HepG2 (cell line): ENCODE measurements around the gene STC2. TPM values are rescaled to one million over a fixed set of nuclear protein-coding genes. Genes with fewer than 3 reads are reported as not detected.

Source experiments
- GATA4 ChIP-seq: sonication (generic); IDR thresholded peaks from 2 replicates; pipeline ENCODE4 v1.6.1; 2016; ENCODE audit warnings: antibody characterized with exemption, low read depth, borderline replicate concordance
- HNF1A ChIP-seq, 2 experiments: sonication (generic) in 1 of 2; formaldehyde crosslinking in 1 of 2; IDR thresholded peaks; 2 replicates each; pipeline versions ENCODE4 v1.4.0 to v1.6.1; 2016 to 2020; ENCODE audit warnings: borderline replicate concordance in 1 of 2, low read depth in 1 of 2, mild to moderate bottlenecking in 1 of 2, missing genetic modification reagents in 1 of 2
- SNAPC4 ChIP-seq: sonication (generic); formaldehyde crosslinking; IDR thresholded peaks from 2 replicates; pipeline ENCODE4 v1.4.0; 2020; ENCODE audit warnings: mild to moderate bottlenecking, missing genetic modification reagents
- SUZ12 ChIP-seq: fragments of 150-350 bp; IDR thresholded peaks from 2 replicates; pipeline ENCODE4 v1.6.1; 2014; ENCODE audit warnings: low read depth, low read length
- ZNF264 ChIP-seq: sonication (generic); formaldehyde crosslinking; IDR thresholded peaks from 2 replicates; pipeline ENCODE4 v1.4.0; 2020; ENCODE audit warnings: missing genetic modification reagents
- polyA plus RNA-seq, 8 experiments: library from polyadenylated mRNA; depleted of rRNA in 3 of 8; stranded (reverse) in 7 of 8; unstranded in 1 of 8; fragments of >200 nt; fragmentation: Illumina TruSeq in 4 of 8; extraction: Trizol in 4 of 8; gene quantifications; 2 replicates each; pipeline versions ENCODE4 v1.2.1 to v1.2.3, GENCODE V29; 2011 to 2016; ENCODE audit warnings: low read depth in 4 of 8, missing spikeins in 1 of 8, mixed read lengths in 1 of 8; ENCODE audit not compliant: insufficient read depth in 1 of 8
- total RNA-seq, 5 experiments: library from RNA; depleted of rRNA; stranded (reverse); fragments of >200 nt; fragmentation: Illumina TruSeq; extraction: Trizol; gene quantifications; 2 replicates each; pipeline ENCODE4 v1.2.3, GENCODE V29; 2016; ENCODE audit warnings: low read depth in 1 of 5

Gene STC2
- total and polyA plus RNA-seq, 2 of the 13 experiments (the other 11 are each of a cell fraction or from before 2014, with no cell fraction given): 27.1 to 69.2 TPM

GRCh38 chr5:173308226-173308625 is 20.0 kb downstream of the STC2 start (continued):
- no peak for TF ChIP-seq HNF1A (IDR thresholded peaks at IDR 0.05; ENCODE audit: low read depth)
- no peak for TF ChIP-seq HNF1A (CRISPR knock-in tag; IDR thresholded peaks at IDR 0.05; ENCODE audit: borderline replicate concordance)
- TF ChIP-seq SNAPC4: no peak
- TF ChIP-seq ZNF264 (CRISPR knock-in tag): no peak
- TF ChIP-seq SUZ12: no peak
- TF ChIP-seq GATA4: no peak
